GM20431 (cell line): ENCODE data around the gene TNFAIP8L1.

ENCODE experiments used
- in situ Hi-C: fragments of 300-500 bp; cut with MseI, MboI; formaldehyde crosslinking; loops from one replicate; pipeline ENCODE4 v1.15.0; 2020; ENCODE audit warnings: low sequenced_read_pairs; ENCODE audit not compliant: unreplicated experiment

Gene TNFAIP8L1

DNA sequence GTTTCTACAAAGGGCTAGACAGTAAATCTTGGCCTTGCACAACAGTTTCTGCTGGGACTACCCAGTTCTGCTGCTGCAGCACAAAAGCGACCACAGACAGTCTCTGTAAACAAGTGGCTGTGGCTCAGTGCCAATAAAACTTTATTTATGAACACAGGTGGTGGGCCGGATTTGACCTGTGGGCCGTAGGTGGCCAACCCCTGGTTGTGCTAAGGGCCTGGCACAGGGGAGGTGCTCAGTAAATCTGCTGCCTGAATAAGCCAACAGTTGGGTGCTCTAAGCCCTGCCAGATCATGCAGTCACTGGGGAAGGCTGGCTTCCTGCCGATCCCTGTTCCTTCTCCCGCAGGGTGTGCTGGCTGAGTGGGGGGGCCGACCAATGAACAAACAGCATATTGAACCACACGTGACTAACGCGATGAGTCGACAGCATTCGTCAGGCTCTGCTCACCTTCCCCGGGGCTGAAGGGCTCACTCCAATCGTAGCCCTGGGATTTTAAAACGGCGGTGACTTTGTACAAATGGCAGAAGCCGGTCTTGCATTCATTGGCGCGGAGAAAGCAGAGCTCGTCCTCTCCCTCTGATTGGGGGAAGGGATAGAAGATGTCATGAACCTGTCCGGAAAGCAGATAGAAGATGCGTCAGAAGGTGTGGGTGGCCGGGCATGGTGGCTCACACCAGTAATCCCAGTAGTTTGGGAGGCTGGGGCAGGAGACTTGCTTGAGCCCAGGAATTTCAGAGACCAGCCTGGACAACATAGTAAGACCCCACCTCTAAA is 55.1 kb downstream of the TNFAIP8L1 start:
- in situ Hi-C loops: no loop called here

GRCh38 chr19:4695224-4695731 is 56.0 kb downstream of the TNFAIP8L1 start:
- in situ Hi-C loops: no loop called here

GRCh38 chr19:4697304-4697703 is 58.0 kb downstream of the TNFAIP8L1 start:
- in situ Hi-C loops: no loop called here

DNA sequence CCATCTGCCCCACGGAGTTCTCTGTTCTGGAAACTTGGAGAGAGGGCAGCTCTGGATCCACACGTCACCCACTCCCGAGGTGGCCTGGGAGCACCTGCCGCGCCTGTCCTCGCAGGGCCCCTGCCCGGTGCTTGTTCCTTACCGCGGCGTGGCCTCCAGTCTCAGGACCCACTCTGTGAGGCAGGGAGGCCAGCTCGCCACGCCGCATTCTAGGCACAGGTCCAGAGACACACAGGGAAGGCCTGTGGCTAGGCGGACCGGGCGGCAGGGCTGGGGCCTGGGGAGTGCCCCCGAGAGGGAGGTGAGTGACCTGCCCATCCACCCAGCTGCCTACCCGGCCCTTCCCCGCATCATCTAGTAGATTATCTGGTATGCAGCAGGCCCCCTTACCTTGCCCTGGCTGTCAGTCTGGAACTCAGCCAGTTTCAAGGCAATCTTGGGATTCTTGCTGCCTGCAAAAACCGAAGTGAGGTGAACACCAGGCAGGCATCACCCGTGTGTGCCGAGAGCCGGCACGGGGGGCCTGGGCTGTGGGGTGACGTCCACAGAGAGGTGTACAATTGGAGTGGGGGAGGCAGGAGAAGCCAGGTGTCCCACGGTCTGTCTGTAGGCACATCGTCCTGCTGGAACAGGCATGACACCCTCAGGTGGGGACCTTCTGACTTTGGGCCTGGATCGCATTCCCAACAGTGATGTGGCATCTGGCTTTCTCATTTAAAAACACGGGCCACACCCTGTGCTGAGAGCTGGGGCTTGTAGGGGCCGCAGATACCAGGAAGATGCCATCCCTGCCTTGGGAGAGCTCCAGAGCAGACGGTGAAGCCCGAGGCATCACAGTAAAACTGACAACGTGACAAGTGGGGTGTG is 60.7 kb downstream of the TNFAIP8L1 start:
- in situ Hi-C loops: no loop called here

- in situ Hi-C loops: no loop called here
Observed at GRCh38 chr19:4700693-4700970, 61.3 kb downstream of the TNFAIP8L1 start.

- in situ Hi-C loops: no loop called here
Observed at GRCh38 chr19:4701557-4701956, 62.2 kb downstream of the TNFAIP8L1 start.

DNA sequence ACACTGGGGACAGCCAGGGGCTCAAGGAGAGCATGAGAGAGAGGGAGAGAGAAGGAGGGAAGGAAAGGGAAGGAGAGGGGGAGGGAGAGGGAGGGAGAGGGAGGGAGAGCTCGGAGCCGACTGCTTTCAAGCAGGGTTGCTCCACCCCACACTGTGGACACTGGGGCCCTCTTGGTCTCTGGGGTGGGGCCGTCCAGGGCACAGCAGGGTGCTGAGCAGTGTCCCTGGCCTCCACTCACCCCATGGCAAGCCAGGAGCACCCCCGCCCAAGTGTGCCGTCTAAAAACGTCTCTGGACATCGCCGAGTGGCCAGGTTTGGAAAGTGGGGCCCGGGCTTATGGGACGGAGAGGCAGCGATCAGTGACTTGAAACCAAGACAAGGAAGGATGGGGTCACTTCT is 63.4 kb downstream of the TNFAIP8L1 start:
- in situ Hi-C loops: no loop called here

DNA sequence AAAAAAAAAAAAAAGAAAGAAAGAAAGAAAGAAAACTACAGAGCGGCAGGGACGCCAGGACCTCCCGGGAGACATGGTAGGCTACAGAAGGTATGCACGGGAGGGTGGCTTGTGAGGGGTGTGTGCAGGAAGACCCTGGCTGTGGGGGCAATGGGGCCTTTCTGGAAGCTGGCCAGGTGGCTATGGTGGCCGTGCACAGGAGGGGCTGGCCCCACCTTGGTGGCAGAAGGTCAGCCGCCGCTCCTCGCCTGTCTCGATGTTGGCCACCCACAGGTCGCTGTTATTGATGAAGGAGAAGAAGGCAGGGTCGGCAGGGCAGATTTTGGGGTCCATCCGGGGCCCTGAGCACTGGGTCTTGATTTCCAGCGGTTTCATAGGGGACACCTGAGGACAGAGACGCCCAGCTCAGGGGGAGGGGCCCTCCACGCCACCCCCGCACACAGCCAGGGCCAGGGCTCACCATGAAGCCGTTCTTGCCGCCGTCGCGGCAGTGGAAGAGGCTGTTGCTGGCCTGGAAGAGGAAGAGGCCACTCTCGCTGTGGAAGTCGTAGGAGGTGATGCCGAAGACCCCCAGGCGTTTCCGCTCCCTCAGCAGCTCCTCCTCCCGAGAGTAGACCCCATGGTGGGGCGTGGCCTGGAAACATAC is 64.5 kb downstream of the TNFAIP8L1 start:
- in situ Hi-C loops: no loop called here

GRCh38 chr19:4704317-4704673 is 65.0 kb downstream of the TNFAIP8L1 start:
- in situ Hi-C loops: no loop called here
